ENCODE data around the gene TMEM270.

Gene TMEM270

GRCh38 chr7:73909051-73909941 lies 48.3 kb downstream of the TMEM270 start:
- DNase-seq, result no peak

- DNase-seq, result no peak
Measured at GRCh38 chr7:73909996-73910395, 49.0 kb downstream of the TMEM270 start.

DNA sequence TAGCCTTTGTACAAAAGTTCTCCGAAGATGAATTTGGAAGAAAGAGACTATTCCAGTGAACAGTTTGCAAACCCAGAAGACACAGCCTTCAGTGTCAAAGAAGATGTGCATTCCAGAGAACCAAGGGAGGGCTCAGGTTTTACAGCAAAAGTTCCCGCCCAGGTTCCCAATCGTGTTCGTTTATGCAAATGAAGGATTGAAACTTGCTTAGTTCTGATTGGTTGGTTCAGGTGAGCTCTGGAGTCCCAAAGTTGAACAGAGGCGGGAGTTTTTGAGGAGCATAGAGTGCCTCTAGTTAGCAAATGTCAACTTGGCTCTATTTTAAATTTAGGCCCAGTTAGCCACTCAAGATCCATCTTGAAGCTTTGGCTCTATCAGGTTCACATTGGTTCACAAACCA lies 51.3 kb downstream of the TMEM270 start:
- DNase-seq, result no peak

Data from NCI-H2081 treated with DMSO at 0.1 percent for 48 hours (cell line).